LNCaP clone FGC (cell line): ENCODE measurements around the gene NRP2.

Source experiments
- DNase-seq: peaks from one replicate; pipeline ENCODE4 v3.0.0-alpha.2; 2011; ENCODE audit warnings: low read depth
- H3K4me3 ChIP-seq: 2 replicates; pipeline ENCODE4 v1.5.1; 2011; ENCODE audit warnings: mild to moderate bottlenecking, low read depth, low read length, control low read depth
- TF ChIP-seq, protein P1 (sequence below): IDR thresholded peaks from 2 replicates; pipeline ENCODE4 v1.5.1; 2012; ENCODE audit warnings: mild to moderate bottlenecking; ENCODE audit not compliant: control insufficient read depth, insufficient read depth; ENCODE audit errors: extremely low read depth

The NRP2 gene

GRCh38 chr2:205714789-205715720, 32.8 kb downstream of the NRP2 start:
- H3K4me3 ChIP-seq = no peak overlapping the region
- no peak for DNase-seq
- TF ChIP-seq, protein P1, sequence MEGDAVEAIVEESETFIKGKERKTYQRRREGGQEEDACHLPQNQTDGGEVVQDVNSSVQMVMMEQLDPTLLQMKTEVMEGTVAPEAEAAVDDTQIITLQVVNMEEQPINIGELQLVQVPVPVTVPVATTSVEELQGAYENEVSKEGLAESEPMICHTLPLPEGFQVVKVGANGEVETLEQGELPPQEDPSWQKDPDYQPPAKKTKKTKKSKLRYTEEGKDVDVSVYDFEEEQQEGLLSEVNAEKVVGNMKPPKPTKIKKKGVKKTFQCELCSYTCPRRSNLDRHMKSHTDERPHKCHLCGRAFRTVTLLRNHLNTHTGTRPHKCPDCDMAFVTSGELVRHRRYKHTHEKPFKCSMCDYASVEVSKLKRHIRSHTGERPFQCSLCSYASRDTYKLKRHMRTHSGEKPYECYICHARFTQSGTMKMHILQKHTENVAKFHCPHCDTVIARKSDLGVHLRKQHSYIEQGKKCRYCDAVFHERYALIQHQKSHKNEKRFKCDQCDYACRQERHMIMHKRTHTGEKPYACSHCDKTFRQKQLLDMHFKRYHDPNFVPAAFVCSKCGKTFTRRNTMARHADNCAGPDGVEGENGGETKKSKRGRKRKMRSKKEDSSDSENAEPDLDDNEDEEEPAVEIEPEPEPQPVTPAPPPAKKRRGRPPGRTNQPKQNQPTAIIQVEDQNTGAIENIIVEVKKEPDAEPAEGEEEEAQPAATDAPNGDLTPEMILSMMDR = no peak

GRCh38 chr2:205715831-205716525, 33.7 kb downstream of the NRP2 start:
- DNase-seq = peak; percentile 40
- TF ChIP-seq, protein P1 = peak; percentile 60
- no peak overlapping the region for H3K4me3 ChIP-seq

- TF ChIP-seq, protein P1 = no peak
- no peak overlapping the region for H3K4me3 ChIP-seq
- no peak for DNase-seq
Measured at GRCh38 chr2:205717175-205717846, 35.0 kb downstream of the NRP2 start.

GRCh38 chr2:205717999-205718398, 35.7 kb downstream of the NRP2 start:
- TF ChIP-seq, protein P1 = no peak
- no peak overlapping the region for H3K4me3 ChIP-seq
- DNase-seq = no peak

GRCh38 chr2:205719847-205720246, 37.5 kb downstream of the NRP2 start:
- H3K4me3 ChIP-seq = no peak overlapping the region
- TF ChIP-seq, protein P1 = no peak

GRCh38 chr2:205720451-205720902, 38.2 kb downstream of the NRP2 start:
- DNase-seq = no peak
- TF ChIP-seq, protein P1 = no peak
- H3K4me3 ChIP-seq = no peak overlapping the region

More at GRCh38 chr2:205719847-205720246, 37.5 kb downstream of the NRP2 start:
- no peak for DNase-seq
